Effector CD8-positive, alpha-beta T cell (primary cell): ENCODE measurements around the gene BANF2.
"Not testable (repeated sequence)": the region's sequence is repeated elsewhere in the genome, so short reads cannot be mapped to it uniquely, and the experiment has no call there.

ENCODE experiments used
- DNase-seq: peaks from one replicate; lab custom pipeline; 2025; lab: John Stamatoyannopoulos, UW

BANF2 gene

GRCh38 chr20:17766226-17766625 is 66.5 kb downstream of the BANF2 start:
- DNase-seq = no peak

- DNase-seq = no peak
These were observed 67.9 kb downstream of the BANF2 start for GRCh38 chr20:17767624-17768023.

- DNase-seq = no peak
These were observed 68.5 kb downstream of the BANF2 start for GRCh38 chr20:17768271-17768670.

GRCh38 chr20:17769716-17770115 is 70.0 kb downstream of the BANF2 start:
- DNase-seq = not testable (repeated sequence)

- DNase-seq = no peak
These were observed 71.6 kb downstream of the BANF2 start for GRCh38 chr20:17771206-17772004.

- DNase-seq = no peak
These were observed 72.2 kb downstream of the BANF2 start for GRCh38 chr20:17772005-17772343.

GRCh38 chr20:17773619-17774018 is 73.9 kb downstream of the BANF2 start:
- DNase-seq = no peak

GRCh38 chr20:17775600-17775999 is 75.8 kb downstream of the BANF2 start:
- no peak for DNase-seq

GRCh38 chr20:17776551-17776950 is 76.8 kb downstream of the BANF2 start:
- DNase-seq = no peak

- DNase-seq = not testable (repeated sequence)
These were observed 79.2 kb downstream of the BANF2 start for GRCh38 chr20:17779011-17779410.

- DNase-seq = no peak
These were observed 83.0 kb downstream of the BANF2 start for GRCh38 chr20:17782768-17783167.

- DNase-seq = no peak
These were observed 83.9 kb downstream of the BANF2 start for GRCh38 chr20:17783671-17784070.

- DNase-seq = no peak
These were observed 85.2 kb downstream of the BANF2 start for GRCh38 chr20:17785007-17785406.
